ENCODE results near the gene RPS19. TPM values are rescaled to one million over a fixed set of nuclear protein-coding genes. Genes with fewer than 3 reads are reported as not detected.

Gene RPS19
- total RNA-seq, 1 donor from 2014 or later, result 1,736 TPM

- Histone ChIP-seq H3K4me1 (peaks cover 5% of the 10 kb centered on the region), H3K27me3 (ENCODE audit: low read depth) (peaks cover 15% of the 10 kb centered on the region), H3K27ac (no peak overlapping the region), H3K4me3 (no peak overlapping the region), H3K36me3 (peaks cover 36% of the 10 kb centered on the region), H3K9me3 (no peaks in the 10 kb centered on the region)
- TF ChIP-seq, protein P1, sequence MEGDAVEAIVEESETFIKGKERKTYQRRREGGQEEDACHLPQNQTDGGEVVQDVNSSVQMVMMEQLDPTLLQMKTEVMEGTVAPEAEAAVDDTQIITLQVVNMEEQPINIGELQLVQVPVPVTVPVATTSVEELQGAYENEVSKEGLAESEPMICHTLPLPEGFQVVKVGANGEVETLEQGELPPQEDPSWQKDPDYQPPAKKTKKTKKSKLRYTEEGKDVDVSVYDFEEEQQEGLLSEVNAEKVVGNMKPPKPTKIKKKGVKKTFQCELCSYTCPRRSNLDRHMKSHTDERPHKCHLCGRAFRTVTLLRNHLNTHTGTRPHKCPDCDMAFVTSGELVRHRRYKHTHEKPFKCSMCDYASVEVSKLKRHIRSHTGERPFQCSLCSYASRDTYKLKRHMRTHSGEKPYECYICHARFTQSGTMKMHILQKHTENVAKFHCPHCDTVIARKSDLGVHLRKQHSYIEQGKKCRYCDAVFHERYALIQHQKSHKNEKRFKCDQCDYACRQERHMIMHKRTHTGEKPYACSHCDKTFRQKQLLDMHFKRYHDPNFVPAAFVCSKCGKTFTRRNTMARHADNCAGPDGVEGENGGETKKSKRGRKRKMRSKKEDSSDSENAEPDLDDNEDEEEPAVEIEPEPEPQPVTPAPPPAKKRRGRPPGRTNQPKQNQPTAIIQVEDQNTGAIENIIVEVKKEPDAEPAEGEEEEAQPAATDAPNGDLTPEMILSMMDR (IDR thresholded peaks at IDR 0.05), result no peak
- intact Hi-C loops (cut with DNase I), result no loop called here
- DNase-seq (no peak), ATAC-seq (no peak)
Measured at GRCh38 chr19:41908724-41909464, 48.8 kb downstream of the RPS19 start.

GRCh38 chr19:41909706-41910105 lies 49.7 kb downstream of the RPS19 start:
- Histone ChIP-seq H3K27ac (no peak overlapping the region), H3K27me3 (ENCODE audit: low read depth) (peaks cover 20% of the 10 kb centered on the region), H3K36me3 (peaks cover 28% of the 10 kb centered on the region), H3K4me1 (peaks cover 5% of the 10 kb centered on the region), H3K4me3 (no peak overlapping the region), H3K9me3 (no peaks in the 10 kb centered on the region)
- intact Hi-C loops (cut with DNase I), result no loop called here
- DNase-seq, result no peak
- no peak for ATAC-seq
- TF ChIP-seq, protein P1 (IDR thresholded peaks at IDR 0.05), result no peak

DNA sequence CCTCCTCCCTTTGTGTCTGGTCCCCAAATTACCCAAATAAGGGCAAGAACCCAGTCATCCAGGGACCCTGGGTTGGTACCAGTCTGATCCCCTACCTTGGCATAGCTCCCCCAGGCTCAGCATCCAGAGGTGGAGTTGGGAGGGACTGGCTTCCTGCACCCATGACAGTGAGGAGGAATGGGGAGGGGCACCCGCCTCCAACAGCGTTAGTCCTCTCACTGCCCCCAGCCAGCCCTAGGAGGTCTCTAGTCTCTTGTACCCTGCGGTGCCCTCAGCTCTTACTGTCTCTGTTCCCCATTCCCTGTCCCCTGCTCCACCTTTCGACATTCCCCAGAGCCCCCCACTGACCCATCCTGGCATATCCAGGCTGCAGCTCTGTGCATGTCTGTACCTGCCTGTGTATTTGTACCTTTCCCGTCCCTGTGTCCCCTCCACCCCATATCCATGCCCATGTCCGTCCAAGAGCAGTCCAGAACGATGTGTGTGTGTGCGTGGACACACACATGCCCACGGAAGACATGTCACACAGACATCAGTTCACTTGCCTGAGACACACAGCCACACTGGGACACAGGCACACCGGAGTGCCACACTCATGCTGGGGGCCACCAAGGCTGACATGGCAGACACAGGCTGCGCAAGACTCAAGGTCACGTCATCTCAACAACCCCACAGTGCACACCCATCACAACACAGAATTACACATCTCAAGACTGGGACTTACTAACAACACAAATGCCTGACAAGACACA lies 50.4 kb downstream of the RPS19 start:
- no peak for ATAC-seq
- peaks cover 22% of the 10 kb centered on the region for H3K36me3 ChIP-seq

GRCh38 chr19:41910992-41911888 lies 51.2 kb downstream of the RPS19 start:
- Histone ChIP-seq H3K4me1 (no peaks in the 10 kb centered on the region), H3K4me3 (no peak overlapping the region), H3K36me3 (peaks cover 13% of the 10 kb centered on the region), H3K9me3 (no peaks in the 10 kb centered on the region), H3K27me3 (ENCODE audit: low read depth) (peaks cover 33% of the 10 kb centered on the region), H3K27ac (no peak overlapping the region)
- intact Hi-C loops (cut with DNase I), result no loop called here
- TF ChIP-seq, protein P1 (IDR thresholded peaks at IDR 0.05), result no peak
- ATAC-seq (no peak), DNase-seq (no peak)

More for the DNA sequence above, 50.4 kb downstream of the RPS19 start:
- no peak for DNase-seq
- Histone ChIP-seq H3K27ac (no peak overlapping the region), H3K27me3 (ENCODE audit: low read depth) (peaks cover 25% of the 10 kb centered on the region), H3K4me3 (no peak overlapping the region), H3K9me3 (no peaks in the 10 kb centered on the region), H3K4me1 (peaks cover 5% of the 10 kb centered on the region)
- TF ChIP-seq, protein P1 (IDR thresholded peaks at IDR 0.05), result no peak
- intact Hi-C loops (cut with DNase I), result no loop called here
